HG02588 (cell line): ENCODE results near the gene ONECUT3.

Experiments used
- ATAC-seq: cut with Tn5 transposase; IDR thresholded peaks from one replicate; pipeline ENCODE4 v1.9.1; 2021; ENCODE audit warnings: mild to moderate bottlenecking, moderate library complexity; ENCODE audit not compliant: unreplicated experiment

The ONECUT3 gene

GRCh38 chr19:1767464-1767933 lies 14.2 kb downstream of the ONECUT3 start:
- no peak for ATAC-seq

- ATAC-seq, result no peak
Observed at GRCh38 chr19:1768248-1768647, 14.9 kb downstream of the ONECUT3 start.

GRCh38 chr19:1768918-1769644 lies 15.8 kb downstream of the ONECUT3 start:
- no peak for ATAC-seq

- ATAC-seq, result no peak
Observed at GRCh38 chr19:1769645-1769985, 16.3 kb downstream of the ONECUT3 start.

- no peak for ATAC-seq
Observed at GRCh38 chr19:1770866-1771576, 17.7 kb downstream of the ONECUT3 start.

- no peak for ATAC-seq
Observed at GRCh38 chr19:1773184-1773583, 19.9 kb downstream of the ONECUT3 start.

- ATAC-seq, result no peak
Observed at GRCh38 chr19:1774989-1775772, 21.9 kb downstream of the ONECUT3 start.

- ATAC-seq, result no peak
Observed at GRCh38 chr19:1775951-1776605, 22.8 kb downstream of the ONECUT3 start.

GRCh38 chr19:1776606-1777147 lies 23.4 kb downstream of the ONECUT3 start:
- ATAC-seq, result no peak

GRCh38 chr19:1777149-1777548 lies 23.8 kb downstream of the ONECUT3 start:
- no peak for ATAC-seq

GRCh38 chr19:1779574-1779973 lies 26.3 kb downstream of the ONECUT3 start:
- no peak for ATAC-seq

- no peak for ATAC-seq
Observed at GRCh38 chr19:1780272-1780958, 27.1 kb downstream of the ONECUT3 start.

GRCh38 chr19:1782521-1782920 lies 29.2 kb downstream of the ONECUT3 start:
- no peak for ATAC-seq

GRCh38 chr19:1783354-1783753 lies 30.0 kb downstream of the ONECUT3 start:
- ATAC-seq, result no peak

- no peak for ATAC-seq
Observed at GRCh38 chr19:1783874-1784273, 30.6 kb downstream of the ONECUT3 start.

GRCh38 chr19:1785310-1785709 lies 32.0 kb downstream of the ONECUT3 start:
- ATAC-seq, result no peak

GRCh38 chr19:1786668-1787067 lies 33.4 kb downstream of the ONECUT3 start:
- no peak for ATAC-seq

- ATAC-seq, result no peak
Observed at GRCh38 chr19:1787116-1787515, 33.8 kb downstream of the ONECUT3 start.

GRCh38 chr19:1789261-1790041 lies 36.1 kb downstream of the ONECUT3 start:
- no peak for ATAC-seq
